GM21717 (cell line): ENCODE measurements around the gene RUNX1.

Source experiments
- ATAC-seq: cut with Tn5 transposase; IDR thresholded peaks from one replicate; pipeline ENCODE4 v1.9.1; 2021; ENCODE audit warnings: mild to moderate bottlenecking, moderate library complexity; ENCODE audit not compliant: unreplicated experiment

The RUNX1 gene

GRCh38 chr21:34927992-34928391, 121.1 kb downstream of the RUNX1 start:
- no peak for ATAC-seq

- no peak for ATAC-seq
These were observed 122.2 kb downstream of the RUNX1 start for GRCh38 chr21:34926803-34927467.

- ATAC-seq, result no peak
These were observed 123.5 kb downstream of the RUNX1 start for GRCh38 chr21:34925597-34925996.

GRCh38 chr21:34924771-34925419, 124.2 kb downstream of the RUNX1 start:
- ATAC-seq, result no peak

GRCh38 chr21:34924194-34924593, 124.9 kb downstream of the RUNX1 start:
- ATAC-seq, result no peak

GRCh38 chr21:34923626-34924025, 125.5 kb downstream of the RUNX1 start:
- no peak for ATAC-seq

- no peak for ATAC-seq
These were observed 125.9 kb downstream of the RUNX1 start for GRCh38 chr21:34923202-34923601.

GRCh38 chr21:34922479-34922878, 126.6 kb downstream of the RUNX1 start:
- ATAC-seq, result no peak

GRCh38 chr21:34921151-34921550, 128.0 kb downstream of the RUNX1 start:
- no peak for ATAC-seq

GRCh38 chr21:34919406-34919805, 129.7 kb downstream of the RUNX1 start:
- ATAC-seq, result no peak

- no peak for ATAC-seq
These were observed 132.7 kb downstream of the RUNX1 start for GRCh38 chr21:34916446-34916845.

- no peak for ATAC-seq
These were observed 133.7 kb downstream of the RUNX1 start for GRCh38 chr21:34915364-34915841.

GRCh38 chr21:34914239-34914638, 134.9 kb downstream of the RUNX1 start:
- no peak for ATAC-seq

- no peak for ATAC-seq
These were observed 135.3 kb downstream of the RUNX1 start for GRCh38 chr21:34913811-34914210.

- ATAC-seq, result peak; percentile 48
These were observed 136.8 kb downstream of the RUNX1 start for GRCh38 chr21:34912022-34912945.

- ATAC-seq, result no peak
These were observed 137.7 kb downstream of the RUNX1 start for GRCh38 chr21:34911360-34911759.

- no peak for ATAC-seq
These were observed 138.7 kb downstream of the RUNX1 start for GRCh38 chr21:34910396-34910795.

GRCh38 chr21:34909492-34910292, 139.4 kb downstream of the RUNX1 start:
- ATAC-seq, result no peak

GRCh38 chr21:34908419-34909055, 140.6 kb downstream of the RUNX1 start:
- ATAC-seq, result no peak
